T1000 (cell line): ENCODE results near the gene RERE.
"Not testable (repeated sequence)": the region's sequence is repeated elsewhere in the genome, so short reads cannot be mapped to it uniquely, and the experiment has no call there.

Source experiments
- DNase-seq: peaks from one replicate; lab custom pipeline; 2025; ENCODE audit warnings: mixed read lengths; lab: John Stamatoyannopoulos, UW

The RERE gene

DNA sequence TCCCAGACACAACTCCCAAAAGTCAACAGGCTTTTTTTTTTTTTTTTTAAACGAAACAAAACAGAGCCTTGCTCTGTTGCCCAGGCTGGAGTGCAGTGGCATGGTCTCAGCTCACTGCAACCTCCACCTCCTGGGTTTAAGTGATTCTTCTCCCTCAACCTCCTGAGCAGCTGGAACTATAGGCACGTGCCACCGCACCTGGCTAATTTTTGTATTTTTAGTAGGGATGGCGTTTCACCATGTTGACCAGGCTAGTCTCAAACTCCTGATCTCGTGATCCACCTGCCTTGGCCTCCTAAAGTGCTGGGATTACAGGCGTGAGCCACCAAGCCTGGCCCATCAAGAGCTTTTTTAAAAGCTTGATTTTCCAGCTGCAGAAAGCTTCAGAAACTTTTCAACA, 437.1 kb downstream of the RERE start:
- not testable (repeated sequence) for DNase-seq

GRCh38 chr1:8379513-8380186, 437.8 kb downstream of the RERE start:
- no peak for DNase-seq

- DNase-seq, result no peak
These were observed 438.4 kb downstream of the RERE start for GRCh38 chr1:8378981-8379470.

DNA sequence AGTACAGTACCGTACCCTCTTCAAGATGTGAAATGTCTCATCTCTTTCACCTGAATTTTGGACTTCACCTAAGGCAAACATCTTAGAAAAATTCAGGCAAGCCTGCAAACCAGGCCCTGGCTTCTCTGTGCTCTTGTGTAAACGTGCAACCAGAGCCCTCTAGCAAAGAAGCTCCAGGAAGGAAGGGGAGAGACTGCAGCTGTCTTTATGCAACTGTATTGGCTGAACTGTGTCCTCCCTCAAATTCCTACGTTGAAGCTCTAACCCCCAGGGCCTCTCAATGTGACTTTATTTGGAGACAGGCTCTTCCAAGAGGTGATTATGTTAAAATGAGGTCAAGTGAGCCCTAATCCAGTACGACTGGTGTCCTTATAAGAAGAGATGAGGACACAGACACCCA, 439.3 kb downstream of the RERE start:
- DNase-seq, result no peak

DNA sequence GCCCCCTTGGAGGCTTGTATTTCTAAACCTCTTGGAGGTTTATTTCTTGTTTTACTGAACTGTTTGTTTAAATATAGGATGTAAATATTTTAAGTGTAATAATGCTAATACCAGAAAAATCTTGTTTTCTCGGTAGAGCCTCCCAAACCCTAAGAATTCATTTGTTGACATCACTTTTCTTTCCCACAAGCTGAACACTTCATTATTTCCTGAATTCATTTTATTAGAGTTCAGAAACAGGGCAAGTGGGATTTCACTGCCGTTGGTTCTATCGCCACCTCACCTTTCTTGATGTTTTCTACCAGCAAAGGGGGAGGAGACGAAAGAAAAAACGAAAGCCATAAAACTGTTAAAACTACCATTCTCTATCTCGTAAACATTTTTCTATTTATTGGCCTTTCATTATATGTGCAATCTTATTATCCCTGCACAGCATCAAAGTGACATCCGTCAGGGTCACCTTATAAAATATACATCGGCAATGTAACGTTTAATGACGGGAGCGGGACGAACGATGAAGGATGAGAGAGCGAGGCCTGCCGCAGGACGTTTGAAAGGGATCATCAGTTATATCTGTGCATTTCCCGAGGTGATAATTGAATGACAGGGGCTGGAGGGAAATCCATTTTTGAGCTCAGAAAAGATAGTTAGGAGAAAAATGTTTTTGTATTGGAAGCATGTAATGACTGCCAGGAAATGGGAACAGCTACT, 440.0 kb downstream of the RERE start:
- no peak for DNase-seq

- DNase-seq, result no peak
These were observed 441.0 kb downstream of the RERE start for GRCh38 chr1:8376358-8376840.

DNA sequence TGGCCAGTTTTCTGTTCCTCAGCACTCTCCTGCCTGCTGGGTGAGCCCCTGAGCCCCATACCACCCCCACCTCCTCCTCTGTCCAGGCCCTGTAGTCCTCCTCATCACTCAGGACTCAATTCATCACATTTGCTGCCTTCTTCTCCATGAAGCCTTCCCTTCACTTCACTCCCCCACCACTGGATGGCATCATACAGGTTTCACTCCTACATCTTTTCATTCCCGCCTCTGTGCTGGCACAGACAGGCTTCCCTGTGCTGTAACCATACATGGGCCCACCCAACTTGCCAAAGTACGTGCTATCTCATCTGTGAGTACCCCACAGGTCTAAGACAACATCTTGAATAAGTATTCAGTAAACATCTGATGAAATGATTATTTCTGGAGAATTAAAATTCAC, 442.6 kb downstream of the RERE start:
- peak; percentile 16 for DNase-seq

DNA sequence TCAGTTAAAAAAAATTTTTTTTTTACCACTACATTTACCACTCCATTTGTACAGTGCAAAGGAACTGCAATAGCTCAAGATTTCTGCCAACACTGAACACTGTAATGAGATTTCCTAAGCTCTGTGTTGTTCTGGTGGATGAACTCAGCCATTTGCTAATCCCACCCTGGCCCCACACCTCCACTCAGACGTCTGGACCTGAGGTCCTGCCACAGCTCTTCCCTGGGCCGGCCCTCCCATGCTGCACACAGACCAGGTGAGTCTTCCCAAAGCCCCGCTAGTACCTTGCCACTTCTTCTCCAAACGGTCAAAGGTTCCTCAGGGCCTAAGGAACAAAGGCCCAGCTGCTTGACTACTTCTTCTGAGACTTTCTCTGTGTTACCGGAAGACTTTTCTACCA, 443.1 kb downstream of the RERE start:
- DNase-seq, result no peak

DNA sequence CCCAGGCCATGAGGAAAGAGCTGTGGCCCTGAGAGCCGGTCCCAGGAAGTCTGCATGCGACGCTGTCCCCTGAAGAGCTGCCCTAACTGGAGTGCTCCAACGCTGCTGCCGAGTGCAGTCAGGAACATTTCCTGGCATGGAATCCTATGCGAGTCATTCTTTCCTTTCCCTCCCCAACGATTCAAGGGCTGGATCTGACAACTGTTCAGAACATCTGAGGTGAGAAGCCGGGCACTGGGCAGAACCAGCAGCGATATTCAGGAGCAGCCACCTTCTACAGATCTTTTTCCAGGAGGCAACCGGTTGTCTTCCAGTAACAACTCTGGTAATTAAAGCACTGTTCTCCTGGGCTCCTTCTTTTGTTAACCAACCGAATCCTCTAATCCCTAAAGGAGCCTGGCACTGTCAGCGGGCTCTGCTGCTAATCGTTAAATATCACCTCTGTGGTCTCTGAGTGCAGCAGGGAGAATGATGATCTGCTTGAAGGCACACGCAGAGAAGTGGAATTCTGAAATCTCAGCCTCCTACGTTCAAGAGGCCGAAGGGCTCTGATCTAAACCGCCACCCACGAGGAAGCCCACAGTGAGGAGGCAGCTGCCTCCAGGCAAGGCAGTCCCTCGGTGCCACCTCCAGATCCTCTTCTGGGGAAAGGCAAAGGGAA, 443.7 kb downstream of the RERE start:
- DNase-seq, result peak; percentile 64

DNA sequence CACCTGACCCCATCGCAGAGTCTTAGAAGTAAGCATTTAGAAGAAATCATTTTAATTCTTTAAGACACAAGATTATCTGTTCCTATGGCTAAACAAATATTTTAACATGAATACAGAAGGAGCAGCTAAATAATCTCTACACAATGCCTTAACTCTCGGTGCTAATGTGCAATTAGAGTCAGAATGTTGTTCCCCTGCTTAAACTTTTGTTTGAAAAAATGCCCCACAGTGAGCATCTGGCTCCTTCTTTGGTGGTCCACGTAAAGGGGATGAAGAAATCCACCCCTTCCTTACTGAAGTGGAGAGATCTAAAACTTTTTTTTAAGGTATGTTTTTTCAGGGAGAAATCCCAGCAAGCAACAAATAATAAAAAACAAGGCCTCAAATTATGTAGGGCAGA, 444.3 kb downstream of the RERE start:
- DNase-seq, result no peak

DNA sequence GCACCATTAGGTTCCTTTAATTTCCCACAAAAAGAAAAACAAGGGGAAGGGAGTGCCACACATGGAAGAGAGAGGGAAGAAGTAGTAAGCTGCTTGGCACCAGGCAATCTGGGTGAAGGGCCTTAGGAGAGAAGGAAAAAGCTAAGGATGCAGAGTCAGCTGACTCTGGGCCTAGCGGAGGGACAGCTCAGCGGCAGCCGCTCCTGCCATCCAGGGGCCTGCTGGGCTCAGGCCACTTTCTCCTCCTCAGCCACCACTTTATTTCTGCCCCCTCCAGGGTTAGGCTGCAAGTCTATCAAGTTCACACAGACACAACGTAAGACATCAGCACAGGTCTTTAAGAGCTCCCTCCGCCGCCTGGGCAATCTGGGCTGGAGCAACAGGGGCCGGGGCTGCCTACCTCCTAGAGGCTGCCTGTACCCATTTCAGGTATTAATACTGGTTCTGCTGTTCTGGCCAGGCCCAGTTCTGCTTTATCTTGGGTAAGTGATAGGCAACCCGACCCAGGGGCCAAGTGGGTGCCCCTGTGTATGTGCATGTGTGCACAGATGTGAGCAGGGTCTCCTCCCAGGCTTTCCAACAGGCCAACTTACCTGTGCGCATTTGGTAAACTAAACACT, 446.0 kb downstream of the RERE start:
- no peak for DNase-seq

GRCh38 chr1:8370905-8371315, 446.5 kb downstream of the RERE start:
- no peak for DNase-seq

DNA sequence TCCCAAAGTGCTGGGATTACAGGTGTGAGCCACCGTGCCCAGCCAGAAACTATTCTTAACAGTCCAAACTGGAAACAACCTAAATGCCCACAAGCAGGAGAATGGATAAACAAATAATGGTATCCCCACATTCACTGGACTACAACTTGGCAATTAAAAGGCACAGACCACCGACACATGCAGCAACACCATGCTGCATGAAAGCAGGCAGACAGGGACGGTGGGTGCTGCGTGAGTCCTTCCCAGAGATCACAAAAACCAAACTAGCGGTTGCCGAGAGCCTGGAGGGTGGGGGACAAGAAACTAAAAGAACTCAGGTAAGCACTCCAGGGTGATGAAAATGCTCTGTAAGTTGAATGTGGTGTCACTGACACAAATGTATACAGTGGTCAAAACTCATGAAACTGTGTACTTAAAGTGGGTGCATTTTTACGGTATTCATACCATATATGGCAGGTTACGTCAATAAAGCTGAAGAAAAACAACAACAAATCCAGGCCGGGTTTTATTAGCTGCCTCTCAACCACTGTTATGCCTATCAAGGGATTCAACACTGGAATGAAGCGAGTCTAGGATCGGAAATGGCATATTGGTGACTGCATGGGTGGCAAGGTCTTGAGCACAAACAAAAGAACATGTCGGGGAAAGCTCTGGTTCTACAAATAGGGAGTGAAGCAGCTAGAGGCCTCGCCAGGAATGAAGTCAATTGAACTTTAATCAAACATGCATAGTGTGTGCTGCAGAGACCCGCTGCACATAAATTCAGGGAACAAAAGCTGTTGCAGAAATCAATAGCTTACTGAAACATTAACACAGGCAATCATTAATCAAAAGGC, 447.2 kb downstream of the RERE start:
- no peak for DNase-seq

- DNase-seq, result no peak
These were observed 448.3 kb downstream of the RERE start for GRCh38 chr1:8368956-8369639.

- no peak for DNase-seq
These were observed 449.8 kb downstream of the RERE start for GRCh38 chr1:8367571-8368194.

- DNase-seq, result no peak
These were observed 451.6 kb downstream of the RERE start for GRCh38 chr1:8365661-8366362.

GRCh38 chr1:8364528-8365442, 452.7 kb downstream of the RERE start:
- DNase-seq, result no peak

DNA sequence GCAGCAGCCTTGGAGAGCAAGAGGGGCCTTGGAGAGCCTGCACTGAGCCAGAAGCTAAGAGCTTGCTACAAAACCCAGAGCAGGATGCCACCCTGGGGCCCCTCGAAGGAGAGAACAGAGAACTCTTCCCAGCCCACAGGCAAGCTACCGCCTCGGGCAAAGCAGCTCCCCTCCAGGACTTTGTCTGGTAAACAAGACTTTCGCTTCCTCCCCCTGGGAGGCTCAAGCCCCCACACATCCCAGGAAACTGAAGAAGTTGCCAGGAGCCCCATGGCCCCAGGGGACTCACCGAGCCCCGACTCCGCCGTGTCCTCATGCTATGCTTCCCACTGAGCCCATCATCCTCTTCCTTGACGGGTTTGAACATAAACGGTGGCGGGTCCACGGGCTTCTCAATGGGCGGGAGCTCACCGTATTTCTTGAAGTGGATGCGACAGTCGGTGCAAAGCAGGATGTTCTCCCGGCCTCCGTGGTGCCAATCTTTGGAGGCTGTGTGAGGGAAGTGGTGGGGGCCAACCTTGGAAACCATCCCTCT, 453.6 kb downstream of the RERE start:
- DNase-seq, result no peak
